Natural killer cell treated with Interleukin-12 subunit alpha and Interleukin-12 subunit beta and Interleukin-15 and Interleukin-18, amount 100 ng/mL, for 72 hours (primary cell): ENCODE measurements around the gene KCNK6. TPM values are rescaled to one million over a fixed set of nuclear protein-coding genes. Genes with fewer than 3 reads are reported as not detected.

Experiments used
- ATAC-seq, 2 donors: fragments of 150-1000 bp; cut with Tn5 transposase in 1 of 2; sonication (Bioruptor Pico), chemical (Tn5 transposase) in 1 of 2; 2 replicates each; pipeline ENCODE4 v1.10.0; 2021
- DNase-seq: peaks from one replicate; pipeline ENCODE4 v3.0.0; 2022; ENCODE audit warnings: low spot score
- H3K27ac Mint-ChIP-seq, 2 donors: 1 replicate in 1 of 2; 2 replicates in 1 of 2; pipeline ENCODE4 v1.8.0; 2022; ENCODE audit warnings: mixed read lengths in 2 of 2, mild to moderate bottlenecking in 1 of 2, moderate library complexity in 1 of 2
- H3K27me3 Mint-ChIP-seq, 2 donors: 1 replicate in 1 of 2; 2 replicates in 1 of 2; pipeline ENCODE4 v1.8.0; 2022; ENCODE audit warnings: mixed read lengths in 2 of 2
- H3K36me3 Mint-ChIP-seq: one replicate; pipeline ENCODE4 v1.8.0; 2022; ENCODE audit warnings: mixed read lengths
- H3K4me1 Mint-ChIP-seq, 2 donors: 1 replicate in 1 of 2; 2 replicates in 1 of 2; pipeline ENCODE4 v1.8.0; 2022; ENCODE audit warnings: low read depth in 2 of 2, mixed read lengths in 2 of 2, mild to moderate bottlenecking in 1 of 2
- H3K4me3 Mint-ChIP-seq: one replicate; pipeline ENCODE4 v1.8.0; 2022; ENCODE audit warnings: mixed read lengths
- H3K9me3 Mint-ChIP-seq: 2 replicates; pipeline ENCODE4 v1.8.0; 2022; ENCODE audit warnings: mixed read lengths
- total RNA-seq, 2 donors: library from RNA; stranded (reverse); gene quantifications; one replicate each; pipeline ENCODE4 v1.2.3, GENCODE V29; 2022

KCNK6 gene
- 1 to 10 TPM; 3.7 to 7.7 TPM for total RNA-seq

- H3K4me1 Mint-ChIP-seq, result peaks cover 27 to 35% of the 10 kb centered on the region in 2 donors
These were observed at the start of gene KCNK6 for GRCh38 chr19:38319421-38320258. TSS of gene KCNK6 (plus strand) at chr19:38319845. CDS start at chr19:38319951, 106 bp downstream.

DNA sequence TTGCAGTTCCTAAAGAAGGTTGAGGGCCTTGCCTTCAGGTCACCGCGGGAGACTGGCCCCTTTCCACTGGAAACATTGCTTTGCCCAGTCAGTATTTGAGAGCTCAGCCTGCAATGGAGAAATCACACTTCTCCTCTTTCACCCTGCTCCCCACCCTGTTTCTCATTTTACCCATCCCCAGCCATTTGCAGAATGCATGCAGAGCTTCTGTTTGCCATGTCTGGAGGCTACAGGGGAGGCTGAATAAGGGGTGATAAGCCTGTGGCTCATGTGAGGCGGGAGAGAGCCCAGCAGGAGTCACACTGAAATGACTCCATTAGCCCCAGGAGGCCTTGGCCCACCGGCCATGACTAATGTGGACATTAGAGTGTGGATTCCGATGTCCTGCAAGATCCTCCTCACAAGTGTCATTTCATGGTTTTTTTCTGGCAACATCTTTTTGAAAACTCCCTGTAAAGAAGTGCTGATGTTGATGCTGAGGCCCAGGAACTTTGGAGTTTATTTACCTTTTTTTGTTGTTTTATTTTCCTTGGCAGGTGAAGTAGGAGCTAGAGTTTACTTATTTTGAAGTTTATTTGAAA lies 49.0 kb upstream of the KCNK6 start:
- H3K4me3 Mint-ChIP-seq, result no peak overlapping the region
- H3K27me3 Mint-ChIP-seq, result peaks cover 13 to 19% of the 10 kb centered on the region in 2 donors
- ATAC-seq, result no peak
- H3K9me3 Mint-ChIP-seq, result no peaks in the 10 kb centered on the region
- no peak overlapping the region for H3K27ac Mint-ChIP-seq
- H3K4me1 Mint-ChIP-seq, result peaks cover 0 to 3% of the 10 kb centered on the region in 2 donors
- no peak for DNase-seq
- no peaks in the 10 kb centered on the region for H3K36me3 Mint-ChIP-seq

More at GRCh38 chr19:38319421-38320258, at the start of gene KCNK6:
- peaks cover 0 to 2% of the 10 kb centered on the region in 2 donors for H3K27me3 Mint-ChIP-seq
- peak; percentile 73 for DNase-seq
- peak within 1 kb of the TSS; percentile 49 to 55 for H3K27ac Mint-ChIP-seq
- ATAC-seq, result no peak
- H3K4me3 Mint-ChIP-seq, result peak within 1 kb of the TSS; percentile 72
- H3K9me3 Mint-ChIP-seq, result no peaks in the 10 kb centered on the region
- no peaks in the 10 kb centered on the region for H3K36me3 Mint-ChIP-seq

DNA sequence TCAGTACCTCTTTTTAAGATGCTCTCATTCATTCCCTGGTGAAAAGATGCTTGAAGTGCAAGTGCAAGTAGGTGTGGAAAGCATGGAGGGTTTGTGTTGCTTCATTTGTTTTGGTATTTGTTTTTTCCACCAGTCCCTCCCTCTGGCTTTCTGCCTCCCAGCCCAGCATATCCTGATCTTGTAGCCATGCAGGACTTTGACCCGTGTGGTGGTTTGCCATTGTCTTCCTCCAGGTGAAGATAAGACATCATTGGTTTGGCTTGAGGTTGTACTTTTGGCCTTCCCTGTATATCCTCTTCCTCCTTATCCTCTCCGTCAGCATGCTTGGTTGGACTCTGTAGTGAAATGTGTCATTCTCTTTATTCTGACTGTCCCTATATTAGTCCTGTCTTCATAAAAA lies 46.1 kb upstream of the KCNK6 start:
- DNase-seq (no peak), ATAC-seq (no peak)
- Mint-ChIP-seq H3K27me3 (peaks cover 5 to 7% of the 10 kb centered on the region in 2 donors), H3K4me3 (no peak overlapping the region), H3K27ac (no peak overlapping the region), H3K36me3 (no peaks in the 10 kb centered on the region), H3K9me3 (no peaks in the 10 kb centered on the region), H3K4me1 (no peaks in the 10 kb centered on the region)

GRCh38 chr19:38274739-38275138 lies 44.9 kb upstream of the KCNK6 start:
- Mint-ChIP-seq H3K4me3 (no peak overlapping the region), H3K27ac (no peak overlapping the region), H3K4me1 (no peaks in the 10 kb centered on the region), H3K9me3 (no peaks in the 10 kb centered on the region), H3K36me3 (no peaks in the 10 kb centered on the region), H3K27me3 (peaks cover 5 to 7% of the 10 kb centered on the region in 2 donors)
- no peak for ATAC-seq
- DNase-seq, result no peak

- Mint-ChIP-seq H3K27me3 (peaks cover 5 to 9% of the 10 kb centered on the region in 2 donors), H3K9me3 (no peaks in the 10 kb centered on the region), H3K27ac (no peak overlapping the region), H3K36me3 (no peaks in the 10 kb centered on the region), H3K4me3 (no peak overlapping the region), H3K4me1 (peaks cover 0 to 4% of the 10 kb centered on the region in 2 donors)
- no peak for DNase-seq
- no peak for ATAC-seq
These were observed 42.6 kb upstream of the KCNK6 start for GRCh38 chr19:38276942-38277517.

GRCh38 chr19:38277549-38277948 lies 42.1 kb upstream of the KCNK6 start:
- peaks cover under 1 to 5% of the 10 kb centered on the region in 2 donors for H3K27me3 Mint-ChIP-seq
- H3K36me3 Mint-ChIP-seq, result no peaks in the 10 kb centered on the region
- DNase-seq (no peak), ATAC-seq (no peak)
- H3K4me1 Mint-ChIP-seq, result peaks cover 0 to 5% of the 10 kb centered on the region in 2 donors
- H3K9me3 Mint-ChIP-seq, result no peaks in the 10 kb centered on the region
- no peak overlapping the region for H3K4me3 Mint-ChIP-seq
- H3K27ac Mint-ChIP-seq, result no peak overlapping the region

DNA sequence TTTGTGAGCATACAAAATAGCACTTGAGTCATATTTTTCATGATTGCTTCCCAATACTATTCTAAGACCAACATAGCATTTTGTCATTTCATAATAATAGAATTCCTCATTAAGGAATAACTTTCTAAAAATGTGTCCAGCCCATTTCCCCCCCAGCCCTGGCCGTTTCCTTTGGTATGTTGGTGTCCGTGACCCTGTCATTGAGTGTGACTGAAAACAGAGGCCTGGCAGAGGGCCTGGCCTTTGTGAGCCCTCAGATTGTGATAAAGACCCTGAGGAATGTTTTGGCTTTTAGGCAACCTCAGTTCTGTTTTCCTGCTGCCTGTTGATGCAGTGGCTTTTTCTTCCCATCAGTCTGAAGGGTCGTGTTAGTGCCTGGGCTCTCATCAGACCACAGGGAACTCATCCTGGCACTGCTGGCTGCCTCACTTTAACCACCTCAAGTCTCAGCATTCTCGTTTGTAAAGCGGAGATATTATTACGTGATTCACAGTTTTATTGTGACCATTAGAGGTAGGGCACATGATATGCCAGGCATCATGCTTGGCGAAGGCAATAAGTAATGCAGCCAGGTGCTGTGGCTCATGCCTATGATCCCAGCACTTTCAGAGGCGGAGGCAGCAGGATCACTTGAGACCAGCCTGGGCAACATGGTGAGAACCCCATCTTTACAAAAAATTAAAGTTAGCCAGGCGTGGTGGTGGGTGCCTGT lies 41.5 kb upstream of the KCNK6 start:
- ATAC-seq (no peak), DNase-seq (no peak)
- Mint-ChIP-seq H3K36me3 (no peaks in the 10 kb centered on the region), H3K9me3 (no peaks in the 10 kb centered on the region), H3K27ac (no peak overlapping the region), H3K4me3 (no peak overlapping the region), H3K27me3 (peaks cover 0 to 5% of the 10 kb centered on the region in 2 donors), H3K4me1 (peaks cover 0 to 5% of the 10 kb centered on the region in 2 donors)

- Mint-ChIP-seq H3K27ac (no peak overlapping the region), H3K4me3 (no peak overlapping the region), H3K27me3 (peaks cover 0 to 5% of the 10 kb centered on the region in 2 donors), H3K4me1 (peaks cover 0 to 5% of the 10 kb centered on the region in 2 donors), H3K36me3 (no peaks in the 10 kb centered on the region), H3K9me3 (no peaks in the 10 kb centered on the region)
- ATAC-seq (no peak), DNase-seq (no peak)
These were observed 40.9 kb upstream of the KCNK6 start for GRCh38 chr19:38278751-38279150.

DNA sequence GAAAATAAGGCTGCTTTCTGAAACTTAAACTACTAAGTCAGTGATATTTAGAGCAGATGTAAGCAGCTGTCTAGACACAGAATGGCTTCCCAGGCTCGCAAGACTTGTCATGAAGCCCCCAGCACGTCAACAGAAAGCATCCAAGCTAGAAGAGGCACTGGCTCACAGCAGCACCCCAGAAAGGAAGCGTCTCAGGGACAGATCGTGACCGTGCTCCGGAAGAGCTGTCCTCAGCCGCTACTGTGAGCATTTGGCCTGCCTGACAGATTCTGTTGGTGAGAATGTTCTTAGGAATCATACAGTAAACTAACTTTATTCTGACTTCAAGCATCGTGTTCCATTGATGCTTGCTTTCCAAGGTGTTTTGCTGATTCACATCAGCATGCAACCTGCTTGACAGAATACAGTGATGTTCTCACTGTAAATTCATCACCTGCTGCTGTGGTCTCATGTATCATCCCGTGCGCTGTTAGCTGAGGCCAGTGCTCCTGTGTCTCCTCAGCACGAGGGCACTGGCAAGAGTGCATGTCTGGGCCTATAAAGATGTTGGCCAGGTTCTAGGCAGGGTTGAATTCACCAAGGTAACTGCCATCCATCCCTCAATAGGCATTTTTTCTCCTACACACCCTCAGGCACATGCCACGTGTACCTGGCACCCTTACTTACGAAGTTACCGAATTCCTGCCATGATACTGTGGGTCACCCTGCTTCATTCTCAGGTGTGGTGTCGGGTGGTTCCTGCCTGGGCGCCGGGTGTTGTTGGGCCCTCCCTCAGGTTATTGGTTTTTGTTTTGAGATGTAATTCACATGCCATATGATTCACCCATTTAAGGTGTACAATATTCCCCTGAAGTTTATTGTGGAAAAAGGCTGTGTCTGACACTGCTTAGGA lies 39.4 kb upstream of the KCNK6 start:
- H3K9me3 Mint-ChIP-seq, result no peaks in the 10 kb centered on the region
- H3K36me3 Mint-ChIP-seq, result no peaks in the 10 kb centered on the region
- H3K27ac Mint-ChIP-seq, result no peak overlapping the region
- ATAC-seq, result no peak
- H3K4me3 Mint-ChIP-seq, result no peak overlapping the region
- peaks cover 0 to 5% of the 10 kb centered on the region in 2 donors for H3K4me1 Mint-ChIP-seq
- H3K27me3 Mint-ChIP-seq, result peaks cover 0 to 5% of the 10 kb centered on the region in 2 donors
- DNase-seq, result no peak

- H3K4me3 Mint-ChIP-seq, result no peak overlapping the region
- ATAC-seq (no peak), DNase-seq (no peak)
- H3K27ac Mint-ChIP-seq, result no peak overlapping the region
- H3K27me3 Mint-ChIP-seq, result peaks cover 0 to 5% of the 10 kb centered on the region in 2 donors
- peaks cover 0 to 5% of the 10 kb centered on the region in 2 donors for H3K4me1 Mint-ChIP-seq
- no peaks in the 10 kb centered on the region for H3K9me3 Mint-ChIP-seq
- H3K36me3 Mint-ChIP-seq, result no peaks in the 10 kb centered on the region
These were observed 37.7 kb upstream of the KCNK6 start for GRCh38 chr19:38281811-38282566.

GRCh38 chr19:38283271-38283670 lies 36.4 kb upstream of the KCNK6 start:
- no peaks in the 10 kb centered on the region for H3K9me3 Mint-ChIP-seq
- ATAC-seq, result no peak
- no peak overlapping the region for H3K27ac Mint-ChIP-seq
- no peak for DNase-seq
- H3K4me3 Mint-ChIP-seq, result no peak overlapping the region
- H3K4me1 Mint-ChIP-seq, result peaks cover 0 to 5% of the 10 kb centered on the region in 2 donors
- peaks cover 0 to 5% of the 10 kb centered on the region in 2 donors for H3K27me3 Mint-ChIP-seq
- no peaks in the 10 kb centered on the region for H3K36me3 Mint-ChIP-seq

GRCh38 chr19:38284422-38284821 lies 35.2 kb upstream of the KCNK6 start:
- Mint-ChIP-seq H3K27me3 (peaks cover 0 to 5% of the 10 kb centered on the region in 2 donors), H3K4me3 (no peak overlapping the region), H3K27ac (no peak overlapping the region), H3K9me3 (no peaks in the 10 kb centered on the region), H3K36me3 (no peaks in the 10 kb centered on the region), H3K4me1 (peaks cover 0 to 5% of the 10 kb centered on the region in 2 donors)
- ATAC-seq, result no peak
- no peak for DNase-seq
